ENCODE results near the gene BICD2. TPM values are rescaled to one million over a fixed set of nuclear protein-coding genes. Genes with fewer than 3 reads are reported as not detected.

The BICD2 gene
- total RNA-seq, 4 donors from 2014 or later = 42.3 to 75.3 (median 51.8) TPM

GRCh38 chr9:92709240-92709639, 55.4 kb downstream of the BICD2 start:
- Histone ChIP-seq H3K36me3 (peaks cover 0 to 52% of the 10 kb centered on the region in 2 donors), H3K4me3 (no peak overlapping the region), H3K27me3 (no peaks in the 10 kb centered on the region), H3K27ac (no peak overlapping the region), H3K4me1 (no peaks in the 10 kb centered on the region), H3K9me3 (no peaks in the 10 kb centered on the region)
- ATAC-seq = no peak
- TF ChIP-seq EP300 (IDR thresholded peaks at IDR 0.05) (no peak), CTCF (IDR thresholded peaks at IDR 0.05) (no peak), POLR2A (IDR thresholded peaks at IDR 0.05) (no peak), POLR2AphosphoS5 (IDR thresholded peaks at IDR 0.05) (no peak)

GRCh38 chr9:92707530-92707929, 57.1 kb downstream of the BICD2 start:
- no peak overlapping the region for H3K27ac ChIP-seq
- no peaks in the 10 kb centered on the region for H3K9me3 ChIP-seq
- no peak for ATAC-seq
- H3K4me3 ChIP-seq = no peak overlapping the region
- no peak for TF ChIP-seq CTCF (IDR thresholded peaks at IDR 0.05)
- TF ChIP-seq EP300 (IDR thresholded peaks at IDR 0.05) = no peak
- no peak for TF ChIP-seq POLR2AphosphoS5 (IDR thresholded peaks at IDR 0.05)
- TF ChIP-seq POLR2A (IDR thresholded peaks at IDR 0.05) = no peak
- no peaks in the 10 kb centered on the region for H3K27me3 ChIP-seq
- peaks cover 0 to 35% of the 10 kb centered on the region in 2 donors for H3K36me3 ChIP-seq
- H3K4me1 ChIP-seq = no peaks in the 10 kb centered on the region

- WGBS, 2 donors (ENCODE audit: low coverage in 1 of 2) = 30 to 38% methylated on average over 2 of the region's 3 CpGs
- H3K27ac ChIP-seq = no peak overlapping the region
- H3K36me3 ChIP-seq = peaks cover 0 to 25% of the 10 kb centered on the region in 2 donors
- TF ChIP-seq POLR2AphosphoS5 (IDR thresholded peaks at IDR 0.05) = no peak
- TF ChIP-seq EP300 (IDR thresholded peaks at IDR 0.05) = no peak
- peak in 2 of 4 experiments; percentile 28 to 44 for TF ChIP-seq CTCF (IDR thresholded peaks at IDR 0.05)
- TF ChIP-seq POLR2A (IDR thresholded peaks at IDR 0.05) = no peak
- H3K4me1 ChIP-seq = no peaks in the 10 kb centered on the region
- no peaks in the 10 kb centered on the region for H3K27me3 ChIP-seq
- H3K4me3 ChIP-seq = no peak overlapping the region
- no peaks in the 10 kb centered on the region for H3K9me3 ChIP-seq
- no peak for ATAC-seq
Observed at GRCh38 chr9:92706218-92706940, 58.3 kb downstream of the BICD2 start.

GRCh38 chr9:92704528-92704927, 60.1 kb downstream of the BICD2 start:
- no peak for TF ChIP-seq POLR2AphosphoS5 (IDR thresholded peaks at IDR 0.05)
- no peak for TF ChIP-seq CTCF (IDR thresholded peaks at IDR 0.05)
- no peak for TF ChIP-seq EP300 (IDR thresholded peaks at IDR 0.05)
- peaks cover 0 to 7% of the 10 kb centered on the region in 2 donors for H3K36me3 ChIP-seq
- H3K27me3 ChIP-seq = no peaks in the 10 kb centered on the region
- no peaks in the 10 kb centered on the region for H3K9me3 ChIP-seq
- H3K4me3 ChIP-seq = no peak overlapping the region
- H3K27ac ChIP-seq = no peak overlapping the region
- no peak for ATAC-seq
- WGBS, 2 donors (ENCODE audit: low coverage in 1 of 2) = 50 to 73% methylated on average over 2 of the region's 2 CpGs
- no peaks in the 10 kb centered on the region for H3K4me1 ChIP-seq

GRCh38 chr9:92696619-92697018, 68.0 kb downstream of the BICD2 start:
- TF ChIP-seq CTCF (IDR thresholded peaks at IDR 0.05) (no peak), POLR2AphosphoS5 (IDR thresholded peaks at IDR 0.05) (no peak)
- ATAC-seq = no peak
- Histone ChIP-seq H3K36me3 (no peaks in the 10 kb centered on the region), H3K4me1 (no peaks in the 10 kb centered on the region), H3K27me3 (no peaks in the 10 kb centered on the region), H3K4me3 (no peak overlapping the region), H3K9me3 (peaks cover 0 to 17% (median 0%) of the 10 kb centered on the region in 3 donors), H3K27ac (no peak overlapping the region)
- 67% methylated on average over 1 of the region's 1 CpG; no CpG with 5 or more reads in 1 of the 2 donors for WGBS, 2 donors (ENCODE audit: low coverage in 1 of 2)
